Activated CD8-positive, alpha-beta memory T cell treated with anti-CD3 and anti-CD28 coated beads, Interleukin-2, amount 50 U/mL, for 24 hours (primary cell): ENCODE results near the gene QPCT.

ENCODE experiments used
- DNase-seq: peaks from one replicate; pipeline ENCODE4 v3.0.0-alpha.2; 2020; ENCODE audit errors: extremely low read depth

Gene QPCT

DNA sequence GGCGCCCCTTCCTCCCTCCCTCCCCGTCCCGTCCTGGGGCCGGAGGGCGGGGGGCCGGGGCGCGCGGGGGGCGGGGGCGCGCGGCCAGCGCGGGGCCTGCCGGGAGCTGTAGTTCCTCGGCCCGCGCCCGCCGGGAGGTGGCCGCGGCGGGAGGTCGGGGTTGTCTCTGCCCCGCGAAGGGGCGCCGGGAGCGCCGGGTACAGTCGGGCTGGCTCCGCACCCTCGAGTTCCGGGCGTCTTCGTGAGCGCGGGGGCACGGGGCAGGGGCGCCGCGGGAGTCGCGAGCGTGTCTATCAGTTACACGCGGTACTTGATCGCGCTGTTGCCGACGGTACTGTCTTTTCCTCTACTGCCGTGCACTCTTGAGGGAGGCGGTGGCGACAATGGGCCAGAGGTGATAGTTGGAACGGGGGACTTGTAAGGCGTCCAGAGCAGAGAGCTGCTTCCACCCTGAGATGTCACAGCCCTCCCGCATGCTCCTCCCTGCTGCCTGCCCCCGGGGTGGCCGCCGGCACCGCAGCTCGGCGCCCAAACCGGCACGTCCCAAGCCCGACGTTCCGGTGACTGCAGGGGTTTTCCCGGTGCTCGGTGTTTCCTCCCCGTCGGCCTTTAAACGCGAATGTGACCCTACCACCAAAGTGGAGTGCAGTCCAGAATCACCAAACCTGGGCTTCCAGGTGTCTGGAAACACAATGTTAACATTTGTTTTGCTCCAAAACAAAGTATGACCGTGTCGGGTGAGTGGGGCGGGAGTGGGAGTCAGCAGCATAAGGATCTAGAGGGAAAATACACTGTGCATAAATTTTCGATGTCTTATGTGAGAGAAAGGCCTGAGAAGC, 19.4 kb upstream of the QPCT start, which contains the start of gene PRKD3:
Gene PRKD3 (minus strand): TSS at position 48 of the 839 bp plus-strand sequence. CDS start 8,309 bp downstream, outside the sequence.
- DNase-seq: no peak

DNA sequence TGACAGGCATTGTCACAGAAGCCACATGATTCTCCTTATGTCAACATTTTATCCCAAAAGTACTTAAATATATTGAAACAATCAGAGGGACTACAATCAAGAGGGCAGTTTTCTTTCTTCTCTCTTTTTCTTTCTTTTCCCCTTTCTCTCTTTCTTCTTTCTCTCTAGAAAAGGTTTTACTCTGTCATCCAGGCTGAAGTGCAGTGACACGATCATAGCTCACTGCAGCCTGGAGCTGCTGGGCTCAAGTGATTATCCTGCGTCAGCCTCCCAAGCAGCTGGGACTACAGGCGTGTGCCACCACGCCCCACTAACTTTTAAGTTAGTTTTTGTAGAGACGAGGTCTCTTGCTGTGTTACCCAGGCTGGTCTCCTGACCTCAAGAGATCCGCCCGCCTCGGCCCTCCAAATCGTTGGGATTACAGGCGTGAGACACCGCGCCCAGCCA, 18.8 kb upstream of the QPCT start:
- no peak for DNase-seq

DNA sequence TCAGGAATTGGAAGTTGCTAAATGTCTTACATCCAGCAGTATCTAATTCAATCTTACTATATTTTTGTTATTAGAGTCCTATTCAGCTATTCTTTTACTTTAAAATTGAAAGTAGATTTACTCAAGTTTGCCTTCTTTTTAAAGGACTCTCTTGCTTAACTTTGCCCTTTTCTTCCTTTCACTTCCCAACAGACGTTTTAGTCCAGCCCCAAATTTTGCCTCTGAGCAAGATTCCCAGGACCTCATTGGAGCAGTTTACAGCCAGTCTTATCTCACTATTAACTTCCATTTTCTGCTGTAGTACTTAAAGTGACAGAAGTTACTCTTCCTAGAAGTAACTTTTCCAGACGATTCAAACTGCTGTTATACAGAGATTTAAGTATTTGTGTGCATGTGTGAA, 18.1 kb upstream of the QPCT start:
- DNase-seq: no peak

DNA sequence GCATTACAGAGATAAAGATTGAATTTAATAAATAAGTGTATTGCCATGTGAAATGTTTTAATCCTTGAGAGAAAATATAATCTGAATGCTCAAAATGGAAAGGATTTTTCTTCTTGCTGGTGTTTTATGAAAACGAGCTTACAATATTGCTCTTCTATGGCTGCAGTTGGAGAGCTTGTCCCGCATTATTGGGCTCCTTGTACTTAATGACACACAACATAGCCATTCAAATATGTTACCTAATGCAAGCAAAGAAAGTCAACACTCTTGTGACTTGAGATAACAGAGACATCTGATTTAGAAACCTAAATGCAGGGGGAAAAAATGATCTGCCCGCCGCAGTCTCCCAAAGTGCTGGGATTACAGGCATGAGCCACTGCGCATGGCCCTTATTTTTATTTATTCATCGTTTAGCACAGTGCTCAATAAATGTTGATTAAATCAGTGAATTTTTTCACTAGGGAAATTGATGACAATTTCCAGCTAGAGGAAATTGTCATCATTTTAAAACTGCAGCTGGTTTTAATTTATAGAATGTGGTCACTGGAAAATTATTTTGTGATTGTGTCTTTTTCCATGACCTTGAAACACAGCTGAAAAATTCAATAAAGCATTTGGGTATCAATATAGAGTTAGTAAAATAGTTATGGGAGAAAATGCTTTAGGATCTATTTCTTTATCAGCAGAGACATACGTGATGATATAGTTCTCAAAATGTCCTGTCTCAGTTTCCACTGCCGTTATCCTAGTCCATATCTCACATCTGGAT, 17.4 kb upstream of the QPCT start:
- DNase-seq: no peak

DNA sequence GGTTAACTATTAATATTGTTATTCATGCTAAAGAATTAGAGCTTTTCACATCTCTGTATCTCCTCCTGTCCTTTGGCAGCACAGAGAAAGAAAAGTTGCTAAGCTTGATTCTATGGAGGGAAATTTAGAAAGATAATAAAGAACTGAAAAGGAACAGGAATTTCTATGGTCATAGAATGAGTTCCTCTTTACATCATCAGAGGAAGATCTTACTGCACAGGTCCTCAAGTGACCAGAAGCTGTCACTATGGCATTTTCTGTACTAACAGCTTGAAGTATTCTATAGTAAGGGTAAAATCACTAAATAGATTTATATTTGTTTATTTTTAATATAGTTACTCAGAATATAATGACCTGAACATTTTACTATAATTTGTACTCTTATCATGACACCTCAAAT, 13.7 kb upstream of the QPCT start:
- DNase-seq: no peak

DNA sequence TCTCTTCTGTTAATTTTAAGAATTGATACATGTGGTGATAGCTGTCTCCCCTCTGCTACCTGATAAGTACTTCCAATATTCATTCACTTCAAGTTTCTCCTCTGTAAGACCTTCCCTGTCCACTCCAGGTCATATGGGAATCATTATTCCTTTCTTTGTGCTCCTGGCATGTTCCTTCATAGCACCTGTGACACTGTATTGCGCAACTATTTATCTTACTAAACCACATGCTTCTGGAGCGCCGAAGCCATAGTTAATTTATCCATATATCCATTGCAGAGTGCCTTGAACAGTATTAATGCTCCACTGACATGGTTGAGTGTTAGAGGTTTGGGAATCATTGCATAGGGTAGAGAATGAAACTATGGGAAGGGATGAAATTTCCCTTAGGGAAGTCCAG, 11.9 kb upstream of the QPCT start:
- DNase-seq: no peak

DNA sequence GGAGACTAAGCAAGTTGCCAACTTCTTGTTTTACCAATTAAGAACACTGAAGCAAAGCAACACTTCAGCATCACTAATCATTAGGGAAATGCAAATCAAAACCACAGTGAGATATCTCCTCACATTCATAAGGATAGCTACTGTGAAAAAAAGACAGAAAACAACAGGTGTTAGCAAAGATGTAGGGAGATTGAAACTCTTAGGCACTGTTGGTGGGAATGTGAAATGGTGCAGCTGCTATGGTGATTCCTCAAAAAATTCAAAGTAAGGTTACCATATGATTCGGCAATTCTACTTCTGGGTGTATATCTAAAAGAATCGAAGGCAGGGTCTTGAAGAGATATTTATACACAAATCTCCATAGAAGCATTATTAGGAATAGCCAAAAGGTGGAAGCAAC, 11.2 kb upstream of the QPCT start:
- no peak for DNase-seq

DNA sequence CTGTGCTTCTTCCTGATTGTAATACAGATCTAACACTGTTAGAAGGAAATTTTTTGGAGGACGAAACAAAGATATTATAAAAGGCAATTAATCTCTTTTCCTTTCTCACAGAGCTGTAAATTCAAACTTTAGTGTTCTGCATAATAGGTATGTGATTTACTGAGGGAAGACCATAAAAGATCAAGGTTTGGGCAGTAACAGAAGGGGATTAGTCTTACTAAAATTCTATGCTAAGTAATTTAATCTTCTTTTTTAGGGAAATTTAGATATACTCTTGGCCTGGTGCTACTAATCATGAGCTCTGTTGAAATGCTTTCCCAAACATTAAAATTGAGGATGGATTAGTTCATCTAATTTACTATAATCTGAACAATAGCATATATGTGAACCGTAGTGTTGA, 8.8 kb upstream of the QPCT start:
- no peak for DNase-seq

DNA sequence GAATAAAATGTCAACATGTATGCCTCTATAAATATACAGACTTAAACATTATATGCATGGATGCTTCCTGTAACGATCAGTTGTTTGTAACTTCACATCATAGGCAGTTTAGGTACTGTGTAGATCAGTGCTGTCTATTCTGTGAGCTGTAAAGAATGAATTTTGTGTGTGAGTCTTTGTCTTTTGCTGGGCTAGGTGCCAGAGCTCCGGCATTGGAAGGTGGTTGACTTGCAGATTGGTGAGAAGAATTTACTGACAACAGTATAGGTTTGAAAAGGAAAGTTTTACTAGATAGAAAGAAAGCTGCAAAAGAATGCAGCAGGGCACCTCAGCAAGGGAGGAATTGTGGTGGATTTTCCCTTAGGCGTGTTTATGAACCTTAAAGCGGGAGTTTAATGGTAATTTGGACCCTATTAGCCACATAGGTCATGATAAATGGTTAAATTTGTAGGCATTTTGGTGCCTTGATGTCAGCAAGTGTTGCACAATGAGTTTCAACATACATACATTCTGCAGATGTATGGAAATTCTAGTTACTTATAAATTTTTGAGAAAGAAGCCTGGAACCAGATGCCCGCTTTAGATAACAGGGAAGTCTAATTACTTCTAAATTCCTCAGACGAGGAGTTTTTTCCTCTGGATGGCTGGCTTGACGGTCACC, 6.7 kb upstream of the QPCT start:
- no peak for DNase-seq

DNA sequence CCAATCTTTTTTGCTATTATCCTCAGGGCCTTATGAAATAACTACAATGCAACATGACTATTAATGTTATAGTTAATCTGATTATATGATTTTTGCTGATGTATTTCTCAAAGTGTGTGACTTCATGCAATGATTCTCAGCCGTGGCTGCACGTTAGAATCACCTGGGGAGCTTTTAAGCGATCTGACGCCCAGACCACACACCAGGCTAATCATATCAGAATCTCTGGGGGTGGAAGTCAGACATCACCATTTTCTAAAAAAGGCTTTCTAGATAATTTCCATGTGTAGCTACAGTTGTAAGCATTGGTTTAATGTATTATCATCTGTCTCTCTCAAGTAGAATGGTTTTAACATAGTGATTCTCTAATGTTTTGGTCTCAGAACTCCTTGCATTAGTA, 5.5 kb upstream of the QPCT start:
- no peak for DNase-seq

DNA sequence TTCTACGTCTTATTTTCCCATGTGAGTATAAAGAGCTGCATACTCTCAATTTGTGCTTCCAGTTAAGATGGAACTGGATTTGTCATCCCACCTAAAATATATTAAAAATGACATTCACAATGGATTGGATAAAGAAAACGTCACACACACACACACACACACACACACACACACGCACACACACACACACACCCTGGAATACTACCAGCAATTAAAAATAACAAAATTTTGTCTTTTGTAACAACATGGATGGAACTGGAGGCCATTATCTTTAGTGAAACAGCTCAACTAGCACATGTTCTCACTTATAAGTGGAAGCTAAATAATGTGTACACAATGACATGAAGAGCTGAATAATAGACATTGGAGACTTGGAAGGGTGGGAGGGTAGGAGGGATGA, 3.8 kb upstream of the QPCT start:
- DNase-seq: no peak

DNA sequence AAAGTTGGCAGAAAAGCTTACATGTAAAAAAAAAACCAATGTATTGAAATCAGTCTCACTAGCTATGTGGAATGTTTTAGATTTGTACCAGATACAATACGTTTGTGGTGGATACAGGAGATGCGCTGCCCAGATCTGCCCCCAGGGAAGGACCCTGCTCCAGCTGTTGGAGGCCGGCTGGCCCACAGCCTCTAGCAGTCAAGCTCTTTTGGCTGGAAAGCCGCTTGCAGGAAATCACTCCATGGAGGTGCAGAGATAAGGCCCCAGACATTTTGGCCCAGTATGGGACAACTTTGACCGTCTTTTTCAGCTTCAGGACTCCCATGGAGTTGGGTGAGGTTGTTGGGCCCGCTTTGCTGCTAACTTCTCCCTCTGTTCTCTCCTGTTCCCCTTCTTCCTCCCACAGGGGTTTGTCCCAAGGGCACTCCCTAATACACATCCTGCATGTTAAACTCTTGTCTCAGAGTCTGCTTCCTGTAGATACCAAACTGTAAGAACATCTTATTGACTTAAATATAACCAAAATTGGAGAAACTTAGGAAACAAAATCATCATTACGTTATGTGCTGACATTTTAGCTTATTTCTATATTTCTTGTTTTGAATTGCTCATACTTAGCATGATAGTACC, 1.7 kb upstream of the QPCT start:
- DNase-seq: no peak

DNA sequence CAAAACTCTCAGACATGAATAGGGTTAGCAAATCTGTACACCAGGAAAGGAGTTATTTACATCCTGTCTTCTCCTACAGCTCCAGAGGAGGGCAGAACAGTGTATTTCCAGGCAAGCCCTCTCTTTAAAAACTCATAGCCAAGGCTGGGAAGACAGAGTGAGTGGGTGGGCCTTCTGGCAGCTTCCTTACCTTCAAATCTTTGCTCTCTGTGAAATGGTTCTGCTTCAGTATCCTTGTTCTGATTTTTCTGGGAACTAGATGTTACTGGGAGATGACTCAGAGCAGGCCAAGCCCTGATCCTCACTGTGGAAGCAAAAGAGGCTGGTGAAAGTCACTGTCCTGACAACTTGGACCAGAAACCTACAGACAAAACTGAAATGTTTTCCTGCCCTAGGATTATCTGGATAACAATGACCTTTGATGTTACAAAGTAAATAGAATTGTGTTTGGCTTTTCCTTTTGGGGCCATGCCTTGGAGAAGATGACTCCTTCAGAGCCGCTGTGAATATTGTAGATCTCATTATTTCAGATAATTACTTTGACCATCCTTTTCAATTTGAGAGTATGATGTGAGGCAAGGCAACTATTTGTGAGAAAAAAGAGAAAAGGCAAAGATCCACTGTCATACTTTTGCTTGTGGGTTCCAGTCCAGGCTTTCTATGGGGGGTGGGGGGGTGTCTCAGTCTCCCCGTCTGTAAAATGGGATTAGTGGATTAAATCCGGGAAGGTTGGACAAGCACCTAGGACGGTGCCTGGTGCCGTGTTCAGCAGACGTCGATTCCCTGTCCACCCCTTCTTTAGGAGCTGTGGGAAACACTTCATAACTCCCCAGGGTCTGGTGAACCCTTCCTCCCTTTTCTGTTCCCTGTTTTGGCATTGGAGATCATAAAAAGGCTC, 644 bp upstream of the QPCT start:
- DNase-seq: no peak

DNA sequence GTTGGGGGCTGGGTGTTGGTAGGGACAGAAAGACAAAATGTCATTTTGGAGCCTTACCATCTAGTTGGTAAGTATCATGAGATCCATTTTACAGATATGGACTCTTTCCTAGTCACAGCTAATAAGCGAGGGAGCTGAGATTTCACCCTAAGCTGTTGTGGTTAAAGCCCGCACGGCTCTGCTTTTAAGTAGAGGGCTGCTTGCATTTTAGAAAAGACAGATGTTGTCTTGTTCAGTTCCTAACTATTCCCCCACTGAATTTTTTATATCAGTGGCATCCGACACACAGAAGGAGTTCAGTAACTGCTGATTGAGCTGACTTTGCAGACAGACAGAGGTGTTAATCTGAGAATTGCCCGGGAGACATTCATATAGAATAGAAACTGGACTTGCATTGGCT, 3.7 kb downstream of the QPCT start:
- DNase-seq: no peak

DNA sequence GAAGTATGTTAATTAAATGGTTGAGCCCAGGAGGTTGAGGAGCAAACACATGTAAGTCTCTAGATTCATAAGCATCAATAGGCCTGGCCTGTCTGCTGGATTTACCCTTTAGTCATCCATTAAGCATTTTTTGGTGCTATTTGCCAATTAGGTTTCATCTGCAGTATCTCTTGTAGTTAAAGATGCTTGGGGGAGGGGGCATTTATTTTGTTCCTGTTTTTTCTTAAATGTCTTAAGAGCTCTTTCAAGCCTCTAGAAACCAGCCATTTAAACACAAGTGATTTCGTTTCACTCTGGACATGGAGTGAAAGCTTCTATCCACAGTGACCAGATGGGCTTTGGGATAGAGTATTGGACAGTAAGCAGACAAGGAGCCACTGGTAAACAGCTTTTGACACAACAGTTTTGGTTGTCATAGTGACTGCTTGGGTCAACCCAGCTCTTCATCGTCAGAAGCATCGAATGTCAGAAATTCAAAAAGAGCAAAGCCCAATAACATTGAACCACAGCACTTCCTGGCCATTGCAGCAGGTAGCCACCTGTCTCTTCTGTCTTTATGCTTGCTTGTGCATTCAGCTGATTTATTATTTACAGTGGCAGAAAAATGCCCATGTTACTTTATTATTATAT, 4.9 kb downstream of the QPCT start:
- no peak for DNase-seq

DNA sequence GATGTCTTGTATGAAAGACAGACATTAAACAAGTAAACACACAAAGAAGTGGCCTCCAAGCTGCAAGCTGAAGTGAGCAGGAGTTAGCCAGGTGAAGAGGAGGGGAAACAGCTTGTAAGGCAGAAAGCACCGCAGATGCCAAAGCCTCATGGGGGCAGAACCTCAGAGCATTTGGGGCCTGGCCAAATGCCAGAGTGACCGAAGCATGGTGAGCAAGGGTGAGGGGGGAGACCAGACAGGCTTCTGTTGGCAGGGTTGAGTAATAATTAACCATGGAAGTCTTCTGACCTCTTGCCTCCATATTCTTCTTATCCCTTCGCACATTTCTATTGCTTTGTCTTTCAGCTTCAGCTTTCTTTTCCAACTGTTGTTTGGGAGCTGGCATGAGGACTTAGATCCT, 5.6 kb downstream of the QPCT start:
- no peak for DNase-seq

DNA sequence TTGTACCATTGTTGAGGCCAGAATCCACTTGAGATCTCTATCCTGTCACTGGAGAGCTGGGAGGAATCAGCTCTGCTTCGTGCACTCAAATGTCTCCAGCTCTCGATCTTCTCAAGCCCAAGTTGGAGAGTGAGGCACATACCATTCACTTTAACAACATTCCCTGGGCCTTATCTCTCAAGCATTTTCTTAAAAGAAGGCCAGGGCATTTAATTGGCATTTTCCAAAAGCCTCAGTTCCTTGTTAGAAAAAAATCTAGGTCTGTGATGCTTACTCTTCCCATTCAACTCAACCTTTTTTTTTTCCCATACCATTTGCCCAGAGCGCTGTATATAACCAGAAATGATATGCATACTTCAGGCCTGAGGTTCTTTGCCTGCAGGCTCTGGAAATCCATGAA, 10.1 kb downstream of the QPCT start:
- no peak for DNase-seq

DNA sequence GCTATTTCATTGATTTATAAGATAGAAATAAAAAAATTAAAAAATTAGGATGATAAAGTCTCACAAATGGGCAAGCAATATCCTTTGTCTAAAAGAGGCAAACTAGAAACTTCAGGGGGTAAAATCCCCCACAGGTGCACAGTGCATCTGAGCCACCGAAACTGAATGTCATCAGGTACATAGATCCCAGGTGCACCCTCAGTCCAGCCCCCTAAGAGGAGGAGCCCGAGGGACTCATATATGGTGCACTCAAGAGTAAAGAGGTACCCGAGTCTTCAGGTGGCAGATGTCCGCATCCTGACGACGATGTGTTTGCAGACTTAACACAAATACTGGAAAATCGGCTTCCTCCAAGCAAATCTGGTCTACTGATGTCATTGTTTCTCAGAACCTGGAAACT, 11.3 kb downstream of the QPCT start:
- DNase-seq: no peak

DNA sequence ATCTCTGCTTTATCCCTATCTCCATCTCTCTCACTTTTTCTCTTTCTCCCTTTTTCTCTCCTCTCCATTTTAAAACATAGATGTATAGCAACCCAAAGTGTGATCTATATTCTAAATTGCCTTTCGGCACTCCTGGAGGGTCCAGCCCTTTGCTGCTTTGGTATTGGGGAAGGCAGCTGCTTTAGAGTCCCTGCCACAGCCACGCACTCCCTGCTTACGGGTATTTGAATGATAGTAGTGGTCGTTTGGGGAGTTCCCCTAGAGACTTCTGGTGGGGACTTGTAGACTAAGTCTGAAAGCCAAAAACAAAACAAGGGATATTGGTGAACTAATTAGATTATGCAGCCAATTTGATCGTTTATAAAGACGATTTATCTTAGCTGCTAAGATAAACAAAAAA, 11.9 kb downstream of the QPCT start:
- DNase-seq: no peak

DNA sequence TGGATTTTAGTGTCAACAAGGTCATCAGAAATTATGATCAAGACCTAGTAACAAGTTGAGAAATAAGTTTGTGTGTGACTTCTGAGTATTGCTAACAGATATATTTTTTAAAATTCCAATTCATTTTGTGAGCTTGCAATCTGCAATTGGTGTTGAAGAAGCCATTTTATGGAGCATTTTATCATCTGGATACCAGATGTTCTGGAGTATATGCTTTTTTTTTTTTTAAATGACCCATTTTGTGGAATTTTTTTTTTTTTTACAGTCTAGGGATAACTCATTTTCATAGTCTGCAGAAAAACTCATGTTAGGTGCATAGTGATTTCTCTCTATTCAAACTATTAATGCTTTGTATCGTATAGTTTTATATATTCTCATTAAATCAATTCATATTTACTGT, 12.6 kb downstream of the QPCT start:
- no peak for DNase-seq

DNA sequence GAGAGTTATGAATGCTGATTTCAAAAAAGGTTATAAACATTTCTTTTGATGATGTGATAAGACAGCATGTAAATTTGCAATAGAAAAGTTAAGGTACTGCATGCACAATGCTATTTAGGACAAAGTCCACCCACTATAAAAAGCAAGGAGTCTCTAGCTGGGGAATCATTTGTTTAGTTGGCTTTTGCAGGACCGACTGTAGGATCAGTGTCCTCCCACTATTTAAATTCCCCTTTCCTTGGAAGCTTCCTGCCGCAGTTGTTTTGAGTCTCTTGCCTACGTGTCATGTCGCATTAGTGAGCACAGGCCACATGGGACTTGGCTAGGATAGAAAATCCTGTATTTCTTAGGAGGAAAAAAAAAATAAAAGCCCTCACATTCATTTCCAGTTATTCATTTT, 13.1 kb downstream of the QPCT start:
- DNase-seq: no peak
